Limb (tissue), 2 donors: ENCODE data around the gene CSN3.
A peak's percentile ranks its signal among the peaks of the same experiment; 100 is the strongest.

ENCODE experiments used
- DNase-seq, 2 donors: peaks; one replicate each; pipeline ENCODE4 v3.0.0-alpha.2; 2016; ENCODE audit errors: extremely low spot score in 2 of 2

The CSN3 gene

GRCh38 chr4:70291341-70291740, 48.9 kb downstream of the CSN3 start:
- DNase-seq = no peak

- DNase-seq = no peak
Observed at GRCh38 chr4:70297576-70297975, 55.2 kb downstream of the CSN3 start.

DNA sequence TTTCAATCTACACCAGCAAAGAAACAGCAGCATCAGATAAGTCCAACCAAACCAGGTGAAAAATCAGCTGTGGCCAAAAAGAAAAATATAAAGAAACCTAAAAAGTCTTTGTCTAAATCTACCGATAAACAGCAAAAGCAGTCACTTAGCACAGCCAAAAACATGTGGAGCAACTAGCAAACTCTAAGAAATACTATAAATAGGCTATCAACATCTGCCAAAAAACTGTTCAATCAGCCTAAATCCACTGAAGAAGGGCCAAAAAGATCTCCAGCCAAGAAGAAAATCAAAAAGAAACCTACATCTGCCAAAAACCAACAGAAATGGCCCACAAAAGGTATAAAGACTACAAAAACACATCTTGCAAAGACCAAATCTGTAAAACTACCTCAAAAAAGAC, 55.7 kb downstream of the CSN3 start:
- peak in 1 of 2 donors; percentile 61 for DNase-seq

- no peak for DNase-seq
Observed at GRCh38 chr4:70299643-70300042, 57.2 kb downstream of the CSN3 start.

- no peak for DNase-seq
Observed at GRCh38 chr4:70300215-70300614, 57.8 kb downstream of the CSN3 start.
